IPS DF 4.7 (cell line): ENCODE measurements around the gene KDM2B.
A peak's percentile ranks its signal among the peaks of the same experiment; 100 is the strongest.
"Not testable (repeated sequence)": the region's sequence is repeated elsewhere in the genome, so short reads cannot be mapped to it uniquely, and the experiment has no call there.

ENCODE experiments used
- DNase-seq: peaks from one replicate; pipeline ENCODE4 v3.0.0-alpha.2; 2013; ENCODE audit warnings: low spot score; ENCODE audit errors: extremely low read depth

KDM2B gene

DNA sequence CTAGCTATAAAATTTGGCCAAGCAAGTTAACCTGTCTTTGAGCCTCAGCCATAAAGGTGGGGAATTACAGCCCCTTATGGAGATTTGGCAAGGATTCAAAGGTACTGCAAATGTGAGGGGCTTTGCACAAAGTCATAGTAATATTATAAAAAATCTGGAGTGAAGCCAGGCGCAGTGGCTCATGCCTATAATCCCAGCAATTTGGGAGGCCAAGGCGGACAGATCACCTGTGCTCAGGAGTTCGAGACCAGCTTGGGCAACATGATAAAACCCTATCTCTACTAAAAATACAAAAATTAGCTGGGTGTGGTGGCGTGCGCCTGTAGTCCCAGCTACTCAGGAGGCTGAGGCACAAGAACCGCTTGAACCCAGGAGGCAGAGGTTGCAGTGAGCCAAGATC is 4.1 kb upstream of the KDM2B start:
- not testable (repeated sequence) for DNase-seq

DNA sequence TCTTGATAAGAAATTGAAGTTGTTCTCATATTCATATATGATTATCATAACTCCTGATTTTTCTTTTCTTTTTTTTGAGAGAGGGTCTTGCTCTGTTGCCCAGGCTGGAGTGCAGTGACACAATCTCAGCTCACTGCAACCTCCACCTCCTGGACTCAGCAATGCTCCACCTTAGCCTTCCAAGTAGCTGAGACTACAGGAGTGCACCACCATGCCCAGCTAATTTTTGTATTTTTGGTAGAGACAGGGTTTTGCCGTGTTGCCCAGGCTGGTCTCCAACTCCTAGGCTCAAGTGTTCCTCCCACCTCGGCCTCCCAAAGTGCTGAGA is 2.5 kb upstream of the KDM2B start:
- not testable (repeated sequence) for DNase-seq

DNA sequence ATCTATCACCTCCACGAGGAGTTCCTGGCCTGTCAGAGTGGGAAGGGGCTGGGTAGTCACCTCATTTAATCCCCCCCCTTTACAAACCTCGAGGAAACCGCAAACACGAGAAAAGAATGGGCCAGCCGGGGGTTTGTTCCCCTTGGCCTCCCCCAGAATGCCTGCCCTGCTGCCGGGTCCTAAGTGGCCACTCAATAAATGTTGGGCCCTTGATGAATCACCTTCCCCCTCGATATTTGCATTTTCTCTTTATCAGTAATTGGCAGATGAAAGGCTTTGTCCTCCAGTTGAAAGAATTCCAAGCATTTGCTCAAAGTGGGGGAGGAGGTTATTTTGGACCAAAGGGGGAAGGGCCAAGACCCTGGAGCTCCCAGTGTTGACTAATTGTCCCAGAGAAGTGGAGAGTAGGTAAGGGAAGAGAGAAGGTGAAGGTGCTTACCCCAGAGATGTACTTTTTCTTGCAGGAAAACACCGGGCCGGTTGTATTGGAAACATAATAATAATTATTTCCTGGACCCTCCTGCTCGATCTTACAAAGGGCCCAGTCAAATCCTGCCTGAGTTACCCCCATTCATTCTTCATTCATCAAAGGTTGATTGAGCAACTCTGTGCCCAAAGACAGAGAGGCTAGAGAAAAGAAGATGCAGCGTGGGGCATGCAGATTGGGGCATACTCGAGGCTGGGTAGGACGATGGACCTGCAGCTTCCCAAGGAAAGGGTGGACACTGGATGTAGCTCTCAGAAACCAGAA is 1.9 kb upstream of the KDM2B start:
- peak; percentile 96 for DNase-seq

DNA sequence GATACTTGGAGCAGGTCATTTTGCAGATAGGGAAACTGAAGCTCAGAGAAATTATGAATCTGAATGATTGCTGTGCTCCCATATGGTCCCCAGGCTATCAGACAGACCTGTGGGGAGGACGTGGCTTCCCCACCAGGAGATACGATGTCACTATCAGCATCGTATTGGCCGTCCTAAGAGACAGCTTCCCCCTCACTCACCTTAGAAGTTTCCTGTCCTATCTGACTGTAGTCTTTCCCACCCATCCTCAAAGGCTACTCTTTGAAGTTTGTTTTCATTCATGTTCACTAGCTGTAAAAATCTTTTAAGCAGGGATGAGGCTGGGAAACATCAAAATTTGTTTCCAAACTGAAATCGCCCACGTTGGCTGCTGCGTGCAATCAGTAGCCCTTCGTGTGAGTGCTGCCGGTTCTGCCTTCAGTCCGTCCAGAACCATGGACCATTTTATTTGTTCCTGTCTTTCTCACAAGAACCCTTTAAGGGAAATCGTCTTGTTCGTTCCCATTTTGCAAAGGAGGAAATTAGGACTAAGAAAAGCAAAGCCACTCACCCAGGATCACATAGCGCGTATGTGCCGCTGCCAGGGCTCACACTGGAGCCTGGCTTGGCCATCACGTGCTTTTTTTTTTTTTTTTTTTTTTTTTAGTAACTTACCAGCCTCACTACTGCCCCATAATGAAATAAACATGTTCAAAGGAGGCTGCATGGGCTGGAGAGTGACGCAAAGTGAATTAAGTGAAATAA is 1.0 kb upstream of the KDM2B start:
- no peak for DNase-seq

DNA sequence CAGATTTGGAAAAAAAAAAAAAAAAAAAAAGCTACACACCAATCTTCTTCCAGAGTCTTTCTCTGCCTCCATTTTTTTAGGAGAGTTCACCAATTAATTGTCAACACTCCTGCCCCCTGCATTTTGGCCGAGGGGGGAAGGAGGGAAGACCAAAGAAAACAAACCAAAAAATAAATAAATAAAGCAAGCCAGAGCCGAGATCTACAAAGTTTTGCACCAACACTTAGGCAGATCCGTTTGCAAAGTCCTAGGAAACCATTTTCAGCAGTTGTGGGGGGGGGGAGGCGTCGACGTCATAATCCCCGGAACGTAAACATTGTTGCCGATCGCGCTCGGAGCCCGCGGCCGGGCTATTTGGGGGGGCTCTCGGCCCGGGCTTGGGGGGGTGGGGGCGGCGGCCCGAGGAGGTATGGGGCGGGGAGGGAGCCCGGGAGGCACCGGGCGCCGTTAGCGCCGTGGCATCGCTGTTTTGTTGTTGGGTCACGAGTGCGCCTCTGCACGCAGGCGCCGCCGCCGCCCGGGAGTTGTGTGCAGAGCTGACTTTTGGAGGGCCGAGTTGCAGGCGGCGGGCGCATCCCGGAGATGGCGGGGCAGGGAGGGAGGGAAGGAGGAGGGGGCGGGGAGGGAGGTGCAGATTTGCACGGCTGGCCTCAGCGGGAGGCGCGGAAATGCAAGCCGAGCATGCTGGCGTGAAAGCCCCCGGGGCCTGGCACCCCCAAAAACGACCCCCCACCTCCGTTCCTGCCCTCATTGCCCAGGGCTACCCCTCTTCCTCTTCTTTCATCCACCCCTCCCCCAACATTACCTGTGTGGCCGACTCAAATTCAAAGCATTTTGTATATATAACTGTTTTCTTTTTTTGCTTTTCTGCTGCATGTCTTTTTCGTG is 598 bp downstream of the KDM2B start:
- DNase-seq, result no peak

DNA sequence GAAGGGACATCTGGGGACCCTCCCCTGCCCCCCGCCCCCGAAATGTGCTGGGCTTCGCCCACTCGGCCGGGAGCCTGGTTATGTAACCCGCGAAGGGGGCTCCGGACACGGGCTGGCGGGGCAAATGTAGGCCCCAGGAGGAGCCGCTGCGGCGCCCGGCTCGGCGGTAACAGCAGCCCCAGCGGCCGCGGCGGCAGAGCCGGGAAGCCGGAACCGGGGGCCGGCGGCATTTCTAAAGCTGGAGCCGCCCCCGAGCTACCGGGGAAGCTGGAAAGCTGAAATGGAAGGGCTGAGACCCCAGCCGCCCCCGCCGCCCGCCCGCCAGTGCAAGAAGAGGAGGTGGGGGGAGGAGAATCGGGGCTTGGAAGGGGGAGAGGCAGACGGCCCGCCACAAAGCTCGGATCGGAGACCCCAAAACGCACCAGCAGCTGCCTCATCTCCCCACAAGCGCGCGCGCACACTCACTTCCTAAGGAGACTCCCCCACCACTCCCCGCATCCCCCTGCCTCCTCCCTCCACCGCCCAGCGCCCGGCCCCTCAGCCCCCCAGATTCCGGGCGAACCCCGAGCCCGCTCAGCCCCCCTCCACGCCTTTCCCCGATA is 1.5 kb downstream of the KDM2B start:
- DNase-seq, result no peak

DNA sequence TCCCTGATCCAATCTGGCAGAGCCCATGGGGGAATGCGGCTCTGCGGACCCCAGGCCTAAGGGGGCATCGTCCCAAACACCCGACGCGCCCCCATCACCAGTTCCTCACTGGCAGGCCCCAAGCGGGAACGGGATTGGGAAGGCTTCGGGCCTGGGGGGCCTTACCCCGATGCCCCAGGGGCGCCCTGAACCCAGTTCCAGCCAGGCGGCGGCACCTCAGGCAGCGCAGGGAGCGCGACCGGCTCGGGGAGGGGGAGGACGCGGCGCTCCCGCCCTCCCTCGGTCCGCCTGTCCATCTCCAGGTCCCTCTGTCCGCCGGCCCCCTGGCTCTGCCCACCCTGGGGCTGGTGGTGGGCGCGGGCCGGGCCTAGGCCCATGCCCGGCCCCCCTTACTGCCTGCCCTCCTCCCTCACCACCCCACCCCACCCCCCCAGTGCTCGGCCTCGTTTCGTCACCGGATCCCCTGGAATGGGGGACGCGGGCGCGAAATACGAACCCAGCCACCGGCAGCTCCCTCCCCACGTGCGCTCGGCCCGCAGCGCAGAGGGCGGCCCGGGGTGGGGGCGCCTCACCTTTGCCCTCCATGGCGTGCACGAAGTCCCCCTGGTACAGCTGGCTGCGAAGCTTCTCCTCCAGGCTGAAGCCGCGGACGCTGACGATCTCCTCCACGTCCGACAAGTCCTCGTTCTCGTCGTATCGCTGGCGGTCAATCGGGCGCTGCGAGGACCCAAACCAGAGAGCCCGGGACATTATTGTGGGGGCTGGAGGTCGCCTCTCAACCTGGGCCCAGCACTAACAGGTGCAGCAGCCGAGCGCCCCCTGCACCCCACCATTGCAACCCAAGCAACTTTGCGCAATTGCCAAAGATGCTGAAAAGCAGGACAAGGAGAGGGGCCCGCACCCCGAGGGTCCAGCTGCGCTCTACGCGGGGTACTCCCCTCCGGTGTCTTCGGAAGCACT is 2.3 kb downstream of the KDM2B start:
- no peak for DNase-seq

DNA sequence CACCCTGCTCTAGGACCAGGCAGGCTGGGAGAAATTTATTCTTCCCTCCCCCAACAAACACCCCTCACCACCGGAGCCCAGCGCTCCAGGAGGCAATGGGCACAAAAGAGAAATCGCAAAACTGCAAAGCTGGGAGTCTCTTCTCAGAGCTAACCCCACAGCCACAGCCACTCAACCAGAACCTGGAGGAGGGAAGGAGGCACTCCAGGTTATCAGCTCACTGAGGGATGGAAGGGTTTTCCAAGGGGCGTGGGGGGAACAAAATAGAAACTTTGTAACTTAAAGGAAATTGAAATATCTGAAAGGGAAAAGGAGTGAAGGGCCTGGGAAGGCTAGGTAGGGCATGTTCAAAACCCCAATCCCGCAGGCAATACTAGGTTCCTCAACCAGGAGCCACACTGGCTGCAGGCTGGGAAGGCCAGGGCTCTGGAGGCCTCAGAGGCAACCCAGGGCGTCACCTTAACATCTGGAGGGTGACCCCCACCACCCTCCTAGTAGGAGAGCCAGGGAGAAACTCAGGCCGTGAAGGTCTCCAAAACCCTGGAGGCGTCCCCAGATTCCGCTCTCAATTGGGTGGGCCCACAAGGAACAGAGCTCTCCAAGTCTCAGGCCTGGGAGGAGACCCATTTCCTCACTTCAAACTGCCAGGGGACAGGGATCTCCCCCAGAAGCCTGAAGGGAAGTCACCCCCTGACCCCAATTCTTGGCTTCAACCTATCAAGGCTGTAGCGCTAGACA is 3.2 kb downstream of the KDM2B start:
- no peak for DNase-seq

DNA sequence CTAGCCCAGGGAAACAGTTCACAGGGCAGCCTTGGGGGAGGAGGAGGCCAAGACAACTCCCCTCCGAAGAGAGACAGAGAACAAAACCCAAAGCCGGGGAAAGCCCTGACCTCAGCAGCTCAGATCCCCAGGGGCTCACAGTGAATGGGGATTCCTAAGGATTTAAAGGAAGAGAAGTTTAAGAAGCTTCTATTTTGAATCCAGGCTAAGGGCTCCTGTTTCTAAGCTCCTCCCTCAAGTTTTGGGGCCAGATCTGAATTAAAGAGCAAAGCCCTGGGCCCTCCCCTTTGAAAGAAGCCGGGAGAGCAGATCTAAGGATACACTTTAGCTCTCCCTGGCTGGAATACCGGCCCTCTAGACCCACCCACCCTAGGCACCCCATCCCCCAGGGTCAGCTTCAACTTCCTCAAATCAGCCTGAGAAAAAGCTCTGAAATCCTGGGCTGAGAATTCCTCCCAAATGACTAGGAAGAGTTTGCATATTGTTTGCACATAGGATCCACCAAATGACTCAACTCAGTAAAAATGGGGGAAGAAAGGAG is 3.9 kb downstream of the KDM2B start:
- no peak for DNase-seq

DNA sequence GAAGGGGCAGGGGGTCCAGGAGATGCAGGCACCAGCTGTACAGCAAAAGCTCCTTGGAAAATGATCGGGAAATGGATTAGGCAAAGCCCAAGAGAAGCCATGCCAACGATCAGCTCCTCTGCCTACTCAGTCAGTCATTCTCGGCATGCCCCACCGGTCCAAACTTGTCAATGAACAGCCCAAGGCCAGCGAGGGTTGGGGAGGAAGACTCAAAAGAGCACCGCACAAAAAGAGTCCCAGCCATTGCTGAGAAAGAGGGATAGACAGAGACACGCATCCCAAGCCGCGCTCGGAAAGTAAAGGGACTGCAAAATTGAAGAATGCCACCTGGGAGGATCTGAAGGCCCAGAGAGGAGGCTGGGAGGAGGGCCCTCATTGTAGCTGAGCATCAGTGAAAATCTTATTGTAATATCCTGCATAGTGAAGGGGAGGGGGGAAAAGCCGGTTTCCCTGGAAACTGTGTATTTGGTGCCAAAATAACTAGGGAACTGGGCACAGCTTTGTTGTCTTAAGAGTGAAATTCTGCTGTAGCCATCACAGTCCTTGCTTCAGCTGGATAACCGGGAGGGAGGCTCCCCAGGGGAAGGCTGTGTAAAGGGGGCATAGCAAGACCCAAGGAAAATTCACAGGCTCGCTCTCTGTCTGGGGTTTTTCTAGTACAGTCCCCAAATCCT is 4.7 kb downstream of the KDM2B start:
- DNase-seq, result no peak

DNA sequence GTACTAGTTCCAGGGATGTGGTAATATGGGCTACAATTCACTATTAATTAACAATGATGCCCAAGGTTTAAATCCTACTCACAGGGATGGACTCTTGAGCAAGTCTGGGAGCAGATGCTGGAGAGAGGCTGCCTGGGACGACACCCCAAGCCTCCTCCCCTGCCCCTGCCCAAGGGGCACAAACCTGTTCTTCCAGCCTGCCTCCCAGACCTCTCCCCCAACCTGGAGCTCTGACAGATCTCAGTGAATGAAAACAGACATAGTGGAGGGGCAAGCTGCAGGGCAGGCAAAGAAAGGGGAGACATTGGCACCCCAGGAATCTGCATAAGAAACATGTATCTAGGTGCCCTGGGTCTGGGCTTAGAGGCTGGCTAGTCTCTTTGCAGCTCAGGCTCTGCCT is 5.8 kb downstream of the KDM2B start:
- no peak for DNase-seq

DNA sequence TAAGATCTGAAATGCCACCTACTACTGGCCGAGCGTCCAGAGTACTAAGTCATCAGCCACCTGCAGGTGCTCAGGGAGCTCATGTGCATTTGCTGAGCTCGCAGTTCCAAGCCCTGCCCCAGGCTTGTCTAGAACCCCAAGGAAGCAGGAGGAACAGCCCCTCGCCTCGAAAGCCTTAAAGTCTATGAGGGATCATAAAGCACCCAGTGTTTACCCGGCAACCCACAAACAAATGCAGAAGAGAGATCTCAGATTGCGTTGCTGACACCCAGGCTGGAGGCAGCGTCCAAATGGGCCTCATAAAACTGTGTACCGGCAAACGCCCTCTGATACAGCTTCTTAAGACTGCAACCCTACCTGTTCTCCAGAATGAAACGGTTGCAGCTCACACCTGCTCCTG is 6.8 kb downstream of the KDM2B start:
- no peak for DNase-seq

DNA sequence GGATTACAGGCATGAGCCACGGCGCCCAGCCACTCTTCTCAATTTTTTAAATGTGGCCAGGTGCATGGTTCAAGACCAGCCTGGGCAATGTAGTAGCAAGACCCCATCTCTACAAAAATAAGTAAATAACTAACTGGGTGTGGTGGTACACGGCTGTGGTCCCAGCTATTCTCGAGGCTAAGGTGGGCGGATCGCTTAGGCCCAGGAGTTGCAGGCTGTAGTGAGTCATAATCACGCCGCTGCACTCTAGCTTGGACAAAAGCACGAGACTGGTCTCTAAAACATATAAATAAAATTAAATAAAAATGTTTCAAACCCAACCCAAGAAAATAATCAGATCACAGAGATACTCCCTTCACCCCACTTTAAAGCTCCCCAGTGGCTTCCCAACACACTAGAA is 8.9 kb downstream of the KDM2B start:
- no peak for DNase-seq

DNA sequence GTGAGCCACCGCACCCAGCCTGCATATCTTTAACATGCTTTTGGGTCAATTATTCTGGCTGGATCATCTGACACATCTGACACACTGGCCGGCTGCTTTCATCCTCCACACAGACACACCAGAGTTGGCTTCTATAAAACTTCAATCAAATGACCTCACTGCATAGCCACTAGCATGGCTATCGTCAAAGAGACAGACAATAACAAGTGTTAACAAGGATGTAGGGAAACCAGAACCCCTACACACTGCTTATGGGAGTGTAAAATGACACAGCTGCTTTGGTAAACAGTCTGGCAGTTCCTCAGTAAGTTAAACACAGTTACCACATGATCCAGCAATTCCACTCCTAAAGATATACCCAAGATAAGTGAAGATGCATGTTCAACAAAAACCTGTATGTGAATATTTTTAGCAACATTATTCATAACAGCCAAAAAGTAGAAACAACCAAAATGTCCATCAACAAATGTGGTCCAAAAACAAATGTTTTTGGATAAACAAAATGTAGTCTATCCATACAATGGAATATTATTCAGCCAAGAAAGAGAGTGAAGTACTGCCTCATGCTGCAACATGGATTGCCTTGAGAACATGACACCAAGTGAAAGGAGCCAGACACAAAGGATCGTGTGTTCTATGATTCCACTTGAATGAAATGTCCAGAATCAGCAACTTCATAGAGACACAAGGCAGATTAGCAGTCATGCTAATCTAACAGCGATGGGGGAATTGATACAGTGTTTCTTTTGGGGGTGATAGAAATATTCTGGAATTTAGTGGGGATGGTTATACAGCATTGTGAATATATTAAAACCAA is 10.1 kb downstream of the KDM2B start:
- DNase-seq, result no peak

DNA sequence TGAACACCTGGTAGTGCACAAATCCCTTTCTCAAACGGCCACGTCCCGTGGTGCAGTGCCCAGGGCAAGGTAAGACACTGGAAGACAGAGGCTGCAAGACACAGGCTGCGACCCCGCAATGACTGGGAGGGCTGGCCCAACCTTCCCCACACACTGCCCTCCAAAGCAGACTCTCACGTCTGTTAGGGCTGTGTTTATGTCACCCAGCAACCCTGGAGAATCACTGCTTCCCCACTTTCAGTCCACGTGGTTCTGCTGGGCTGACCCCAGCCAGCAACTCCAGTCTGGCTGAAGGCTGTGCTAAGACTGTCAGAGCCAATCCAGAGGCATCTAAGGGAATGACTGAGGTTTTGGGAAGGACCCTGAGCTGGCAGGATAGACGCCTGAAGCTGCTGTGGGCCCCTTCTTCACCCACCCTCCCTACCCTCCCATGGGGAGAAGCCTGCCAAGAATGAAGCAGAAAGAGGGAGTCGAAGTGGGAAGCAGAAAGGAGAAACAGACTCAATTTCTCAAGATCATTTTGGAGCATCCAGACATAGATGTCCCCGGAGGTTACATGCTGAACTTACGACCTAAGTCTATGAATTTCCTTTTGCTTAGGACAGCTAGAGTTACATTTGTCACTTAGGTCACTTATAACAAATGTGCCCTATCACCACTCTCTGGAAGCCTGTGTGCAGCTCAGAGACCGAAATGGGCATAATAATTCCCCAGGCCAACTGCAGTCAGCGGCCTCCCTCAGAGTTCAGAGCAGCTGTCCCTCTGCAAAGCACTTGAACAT is 11.7 kb downstream of the KDM2B start:
- DNase-seq, result no peak

DNA sequence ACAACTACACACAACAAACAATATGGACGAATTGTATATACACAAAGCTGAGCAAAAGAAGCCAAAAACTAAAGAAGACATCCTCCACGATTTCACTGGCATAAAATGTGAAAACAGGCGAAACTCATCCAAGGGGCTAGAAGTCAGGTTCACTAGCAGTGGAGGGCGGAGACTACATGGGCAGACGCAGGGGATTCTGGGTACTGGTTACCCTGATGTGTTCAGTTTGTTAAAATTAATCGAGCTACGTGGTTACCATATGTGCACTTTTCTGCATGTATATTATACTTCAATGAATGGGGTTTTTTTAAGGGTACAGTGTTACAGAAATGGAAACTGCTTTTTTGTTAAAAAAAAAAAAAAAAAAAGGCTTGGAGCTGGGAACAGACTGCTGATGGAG is 12.3 kb downstream of the KDM2B start:
- no peak for DNase-seq

DNA sequence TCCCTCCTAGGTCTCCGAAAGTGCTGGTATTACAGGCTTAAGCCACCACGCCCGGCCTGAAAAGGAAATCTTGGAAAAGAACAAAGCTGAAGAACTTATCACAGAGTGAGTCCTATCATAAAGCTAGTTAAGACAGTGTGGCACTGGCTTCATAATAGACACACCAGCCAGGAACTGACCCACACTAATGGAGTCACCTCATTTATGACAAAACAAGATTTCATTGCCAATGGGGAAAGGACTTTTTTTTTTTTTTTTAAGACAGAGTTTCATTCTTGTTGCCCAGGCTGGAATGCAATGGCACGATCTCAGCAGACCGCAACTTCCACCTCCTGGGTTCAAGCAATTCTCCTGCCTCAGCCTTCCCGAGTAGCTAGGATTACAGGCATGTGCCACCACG is 15.7 kb downstream of the KDM2B start:
- DNase-seq, result no peak
